ENCODE data around the gene PRKAG2.

Gene PRKAG2

GRCh38 chr7:151732292-151732691 is 144.6 kb downstream of the PRKAG2 start:
- no peaks in the 10 kb centered on the region for H3K4me1 ChIP-seq (ENCODE audit: low read depth, poor library complexity, severe bottlenecking)
- H3K9ac ChIP-seq = no peak overlapping the region
- no peaks in the 10 kb centered on the region for H3K27me3 ChIP-seq (ENCODE audit: insufficient read depth, low read depth)
- H3K4me2 ChIP-seq = no peak overlapping the region
- no peak overlapping the region for H3K4me3 ChIP-seq (IDR thresholded peaks at IDR 0.05; ENCODE audit: insufficient read depth, low read depth, low read length)
- no peaks in the 10 kb centered on the region for H4K20me1 ChIP-seq (ENCODE audit: insufficient read depth)
- no peaks in the 10 kb centered on the region for H3K79me2 ChIP-seq (ENCODE audit: insufficient read depth, low read depth)
- no peak for TF ChIP-seq CTCF (conservative IDR thresholded peaks at IDR 0.05; ENCODE audit: low read depth, low read length)
- no peaks in the 10 kb centered on the region for H3K36me3 ChIP-seq (ENCODE audit: insufficient read depth)
- no peak overlapping the region for H3K27ac ChIP-seq
- H2AFZ ChIP-seq (ENCODE audit: low read depth) = no peak overlapping the region

- Histone ChIP-seq H3K27ac (no peak overlapping the region), H3K4me2 (no peak overlapping the region), H2AFZ (ENCODE audit: low read depth) (no peak overlapping the region), H3K9ac (no peak overlapping the region), H4K20me1 (ENCODE audit: insufficient read depth) (no peaks in the 10 kb centered on the region), H3K27me3 (ENCODE audit: insufficient read depth, low read depth) (no peaks in the 10 kb centered on the region), H3K36me3 (ENCODE audit: insufficient read depth) (no peaks in the 10 kb centered on the region), H3K4me1 (ENCODE audit: low read depth, poor library complexity, severe bottlenecking) (no peaks in the 10 kb centered on the region), H3K4me3 (IDR thresholded peaks at IDR 0.05; ENCODE audit: insufficient read depth, low read depth, low read length) (no peak overlapping the region), H3K79me2 (ENCODE audit: insufficient read depth, low read depth) (no peaks in the 10 kb centered on the region)
- no peak for TF ChIP-seq CTCF (conservative IDR thresholded peaks at IDR 0.05; ENCODE audit: low read depth, low read length)
Observed at GRCh38 chr7:151731022-151731441, 145.9 kb downstream of the PRKAG2 start.

GRCh38 chr7:151730591-151730990 is 146.3 kb downstream of the PRKAG2 start:
- H3K27ac ChIP-seq = no peak overlapping the region
- H3K4me1 ChIP-seq (ENCODE audit: low read depth, poor library complexity, severe bottlenecking) = no peaks in the 10 kb centered on the region
- H3K27me3 ChIP-seq (ENCODE audit: insufficient read depth, low read depth) = no peaks in the 10 kb centered on the region
- TF ChIP-seq CTCF (conservative IDR thresholded peaks at IDR 0.05; ENCODE audit: low read depth, low read length) = no peak
- H2AFZ ChIP-seq (ENCODE audit: low read depth) = no peak overlapping the region
- no peaks in the 10 kb centered on the region for H4K20me1 ChIP-seq (ENCODE audit: insufficient read depth)
- no peak overlapping the region for H3K4me3 ChIP-seq (IDR thresholded peaks at IDR 0.05; ENCODE audit: insufficient read depth, low read depth, low read length)
- H3K9ac ChIP-seq = no peak overlapping the region
- no peaks in the 10 kb centered on the region for H3K36me3 ChIP-seq (ENCODE audit: insufficient read depth)
- no peak overlapping the region for H3K4me2 ChIP-seq
- no peaks in the 10 kb centered on the region for H3K79me2 ChIP-seq (ENCODE audit: insufficient read depth, low read depth)

GRCh38 chr7:151729521-151729921 is 147.4 kb downstream of the PRKAG2 start:
- no peak overlapping the region for H3K4me2 ChIP-seq
- no peaks in the 10 kb centered on the region for H3K36me3 ChIP-seq (ENCODE audit: insufficient read depth)
- no peaks in the 10 kb centered on the region for H3K79me2 ChIP-seq (ENCODE audit: insufficient read depth, low read depth)
- no peaks in the 10 kb centered on the region for H3K4me1 ChIP-seq (ENCODE audit: low read depth, poor library complexity, severe bottlenecking)
- H3K27me3 ChIP-seq (ENCODE audit: insufficient read depth, low read depth) = no peaks in the 10 kb centered on the region
- TF ChIP-seq CTCF (conservative IDR thresholded peaks at IDR 0.05; ENCODE audit: low read depth, low read length) = no peak
- no peak overlapping the region for H3K9ac ChIP-seq
- H3K27ac ChIP-seq = no peak overlapping the region
- H2AFZ ChIP-seq (ENCODE audit: low read depth) = no peak overlapping the region
- no peak overlapping the region for H3K4me3 ChIP-seq (IDR thresholded peaks at IDR 0.05; ENCODE audit: insufficient read depth, low read depth, low read length)
- H4K20me1 ChIP-seq (ENCODE audit: insufficient read depth) = no peaks in the 10 kb centered on the region
